GM12878 (cell line): ENCODE results near the gene ZBED5. TPM values are rescaled to one million over a fixed set of nuclear protein-coding genes. Genes with fewer than 3 reads are reported as not detected.

ENCODE experiments used
- ATAC-seq: fragments of 200-7000 bp; cut with Tn5 transposase; 3 replicates; pipeline ENCODE4 v1.9.1; 2020; ENCODE audit warnings: mild to moderate bottlenecking, moderate library complexity
- BruUV-seq: library from RNA; stranded (reverse); fragments of 400-500 nt; replicated peaks from 2 replicates; lab custom pipeline; 2021; lab: Mats Ljungman, UMichigan
- CTCF ChIA-PET: fragments of 300-600 bp; sonication (Branson Sonifier 250); formaldehyde crosslinking; extraction: SDS; loops from one replicate; lab custom pipeline; 2021; ENCODE audit warnings: inconsistent platforms; lab: Yijun Ruan, JAX
- POLR2A ChIA-PET: fragments of 350-600 bp; formaldehyde crosslinking; extraction: SDS; loops from one replicate; lab custom pipeline; 2021; ENCODE audit warnings: inconsistent platforms; lab: Charles Lee
- RAD21 ChIA-PET: fragments of 300-600 bp; sonication (Branson Sonifier 250); formaldehyde crosslinking; loops from one replicate; lab custom pipeline; 2023; ENCODE audit warnings: antibody characterized with exemption; ENCODE audit not compliant: unreplicated experiment; lab: Charles Lee
- SMC1A ChIA-PET: fragments of 300-600 bp; sonication (Branson Sonifier 250); formaldehyde crosslinking; loops from one replicate; lab custom pipeline; 2023; ENCODE audit not compliant: unreplicated experiment, uncharacterized antibody; lab: Charles Lee
- DNase-seq: peaks from one replicate; pipeline ENCODE4 v3.0.0-alpha.2; 2011; ENCODE audit warnings: low read depth, low spot score
- FAIRE-seq: peaks from 3 replicates; lab custom pipeline; 2011; peaks lifted over from hg19 to GRCh38; lab: Jason Lieb, UNC
- H2AFZ ChIP-seq: 2 replicates; pipeline ENCODE4 v1.6.0; 2011; ENCODE audit warnings: low read depth, low read length, control low read depth; ENCODE audit not compliant: control insufficient read depth
- H3K27ac ChIP-seq: 2 replicates; pipeline ENCODE4 v1.5.1; 2011; ENCODE audit warnings: control low read depth; ENCODE audit not compliant: control insufficient read depth, insufficient read depth
- H3K27me3 ChIP-seq, 2 experiments: replicated peaks in 1 of 2; 2 replicates each; pipeline versions ENCODE4 v1.6.0 to v1.6.1; 2011; ENCODE audit warnings: low read length in 1 of 2; ENCODE audit not compliant: control insufficient read depth in 2 of 2, insufficient read depth in 2 of 2
- H3K36me3 ChIP-seq, 2 experiments: 2 replicates each; pipeline ENCODE4 v1.5.1; 2011; ENCODE audit warnings: low read length in 1 of 2; ENCODE audit not compliant: control insufficient read depth in 2 of 2, insufficient read depth in 2 of 2
- H3K4me1 ChIP-seq: 2 replicates; pipeline ENCODE4 v1.6.1; 2011; ENCODE audit warnings: mild to moderate bottlenecking, low read length, moderate library complexity, mixed read lengths; ENCODE audit not compliant: control insufficient read depth, insufficient read depth
- H3K4me2 ChIP-seq: 2 replicates; pipeline ENCODE4 v1.6.0; 2011; ENCODE audit warnings: control low read depth; ENCODE audit not compliant: control insufficient read depth, insufficient read depth
- H3K4me3 ChIP-seq: fragments of 200-600 bp; sonication (generic); 2 replicates; pipeline ENCODE4 v1.5.1; 2016
- H3K79me2 ChIP-seq: 2 replicates; pipeline ENCODE4 v1.6.0; 2011; ENCODE audit warnings: low read length; ENCODE audit not compliant: control insufficient read depth, insufficient read depth
- H3K9ac ChIP-seq: 2 replicates; pipeline ENCODE4 v1.8.0; 2011; ENCODE audit warnings: low read length, control low read depth, mixed read lengths; ENCODE audit not compliant: control insufficient read depth, insufficient read depth
- H3K9me3 ChIP-seq: replicated peaks from 3 replicates; pipeline ENCODE4 v1.5.1; 2011; ENCODE audit warnings: mild to moderate bottlenecking, low read length; ENCODE audit not compliant: control insufficient read depth, insufficient read depth
- H4K20me1 ChIP-seq: 2 replicates; pipeline ENCODE4 v1.6.0; 2011; ENCODE audit not compliant: control insufficient read depth, insufficient read depth
- CEBPB ChIP-seq, 2 experiments: fragments of 150-350 bp in 1 of 2; IDR thresholded peaks; 2 replicates each; pipeline ENCODE4 v1.6.1; 2012 to 2014; ENCODE audit warnings: low read depth in 2 of 2, low read length in 2 of 2, borderline replicate concordance in 1 of 2, inconsistent platforms in 1 of 2
- E4F1 ChIP-seq: fragments of 450-650 bp; IDR thresholded peaks from 2 replicates; pipeline ENCODE4 v1.6.1; 2018; ENCODE audit warnings: borderline replicate concordance, mild to moderate bottlenecking; ENCODE audit not compliant: partially characterized antibody
- GABPA ChIP-seq: IDR thresholded peaks from 2 replicates; pipeline ENCODE4 v1.6.1; 2014; ENCODE audit warnings: antibody characterized with exemption, low read depth, mild to moderate bottlenecking, inconsistent platforms
- MEF2B ChIP-seq: fragments of 450-650 bp; IDR thresholded peaks from 2 replicates; pipeline ENCODE4 v1.6.1; 2018; ENCODE audit warnings: mild to moderate bottlenecking, moderate library complexity; ENCODE audit not compliant: partially characterized antibody, poor library complexity, severe bottlenecking
- MXI1 ChIP-seq: fragments of 150-350 bp; IDR thresholded peaks from 2 replicates; pipeline ENCODE4 v1.6.1; 2011; ENCODE audit warnings: low read depth, mild to moderate bottlenecking, inconsistent platforms, low read length, improper control_type of control experiment
- ZBTB4 ChIP-seq: fragments of 450-650 bp; formaldehyde crosslinking; IDR thresholded peaks from 2 replicates; pipeline ENCODE4 v1.4.0; 2022; ENCODE audit warnings: mild to moderate bottlenecking, moderate library complexity
- WGBS: methylation state at CpG from one replicate; pipeline ENCODE4 v1.1.6; 2016; ENCODE audit warnings: low lambda C conversion rate; ENCODE audit not compliant: insufficient replicate concordance, insufficient coverage; ENCODE audit errors: missing lambda C conversion rate; 5-methylcytosine and 5-hydroxymethylcytosine counted together
- in situ Hi-C: fragments of 300-500 bp; cut with MboI; formaldehyde crosslinking; loops from 9 replicates; pipeline ENCODE4 v1.14.3; 2018; ENCODE audit warnings: mixed read lengths
- intact Hi-C: fragments of 100-400 bp; cut with micrococcal nuclease; formaldehyde crosslinking; loops from one replicate; pipeline ENCODE4 v1.14.2; 2022; ENCODE audit not compliant: unreplicated experiment
- polyA plus RNA-seq, 11 experiments: library from polyadenylated mRNA; depleted of rRNA in 4 of 11; unstranded in 6 of 11; stranded (reverse) in 5 of 11; fragments of >200 nt; fragmentation: Nextera tagmentation in 4 of 11; fragmentation: Illumina TruSeq in 1 of 11; extraction: Ambion mirVana in 4 of 11; extraction: Trizol in 1 of 11; gene quantifications; 1 replicate in 1 of 11; 2 replicates in 10 of 11; pipeline versions ENCODE4 v1.2.1 to v1.2.3, GENCODE V29; 2011 to 2016; ENCODE audit warnings: inconsistent platforms in 2 of 11, missing spikeins in 2 of 11, low read depth in 1 of 11
- total RNA-seq, 4 experiments: library from RNA; depleted of rRNA in 3 of 4; stranded (reverse); fragments of >200 nt in 3 of 4; fragmentation: Illumina TruSeq in 1 of 4; extraction: Trizol in 1 of 4; gene quantifications; 2 replicates each; pipeline versions ENCODE4 v1.2.1 to v1.2.3, GENCODE V29; 2013 to 2021

Gene ZBED5
- total and polyA plus RNA-seq, 10 of the 15 experiments (the other 5 are each of a cell fraction or from before 2014, with no cell fraction given) = 27.3 to 86.8 (median 37.6) TPM

GRCh38 chr11:10898763-10899025, 40.8 kb upstream of the ZBED5 start:
- no TSS peak for BruUV-seq
- DNase-seq (no peak), FAIRE-seq (no peak), ATAC-seq (no peak)
- no peak overlapping the region for H3K4me2 ChIP-seq
- no peaks in the 10 kb centered on the region for H3K79me2 ChIP-seq
- H3K9ac ChIP-seq = no peak overlapping the region
- ChIA-PET POLR2A (interaction anchor here (2.3 kb wide), 1 partner anchor 40 kb away, joined by 11 read pairs; the partner anchor contains the start of gene ZBED5), CTCF (interaction anchor here (1.1 kb wide), 2 partner anchors 28 to 106 kb away, joined by 3 to 4 read pairs; no protein-coding TSS in a partner anchor), RAD21 (interaction anchor here (1.8 kb wide), 1 partner anchor 90 kb away, joined by 5 read pairs; the partner anchor contains the start of gene EIF4G2)
- 55% methylated on average over 4 of the region's 4 CpGs for WGBS
- in situ Hi-C loops = no loop called here
- no peak overlapping the region for H2AFZ ChIP-seq
- no peaks in the 10 kb centered on the region for H3K9me3 ChIP-seq
- no peaks in the 10 kb centered on the region for H3K36me3 ChIP-seq
- H3K27ac ChIP-seq = no peak overlapping the region
- intact Hi-C loops = no loop called here
- H3K4me1 ChIP-seq = no peaks in the 10 kb centered on the region; the same call in 1 of the 2 replicates
- no peaks in the 10 kb centered on the region for H4K20me1 ChIP-seq
- no peaks in the 10 kb centered on the region for H3K27me3 ChIP-seq
- H3K4me3 ChIP-seq = no peak overlapping the region
- TF ChIP-seq MXI1 = no peak
- no peak for TF ChIP-seq CEBPB (IDR thresholded peaks at IDR 0.05; ENCODE audit: borderline replicate concordance in 1 of 2, low read depth in 2 of 2, low read length in 2 of 2)
- no peak for TF ChIP-seq GABPA
- no peak for TF ChIP-seq ZBTB4
- no peak for TF ChIP-seq E4F1
- TF ChIP-seq MEF2B = no peak
- TF ChIP-seq, all 136 proteins: peak for 0
- SMC1A ChIA-PET = interaction anchor here (0.6 to 0.9 kb wide), 3 partner anchors 13 to 105 kb away, joined by 3 read pairs; no protein-coding TSS in a partner anchor
